CD1c-positive myeloid dendritic cell (primary cell): ENCODE measurements around the gene CYS1.

Experiments
- DNase-seq: peaks from one replicate; pipeline ENCODE4 v3.0.0-alpha.2; 2016; ENCODE audit errors: extremely low spot score

The CYS1 gene

DNA sequence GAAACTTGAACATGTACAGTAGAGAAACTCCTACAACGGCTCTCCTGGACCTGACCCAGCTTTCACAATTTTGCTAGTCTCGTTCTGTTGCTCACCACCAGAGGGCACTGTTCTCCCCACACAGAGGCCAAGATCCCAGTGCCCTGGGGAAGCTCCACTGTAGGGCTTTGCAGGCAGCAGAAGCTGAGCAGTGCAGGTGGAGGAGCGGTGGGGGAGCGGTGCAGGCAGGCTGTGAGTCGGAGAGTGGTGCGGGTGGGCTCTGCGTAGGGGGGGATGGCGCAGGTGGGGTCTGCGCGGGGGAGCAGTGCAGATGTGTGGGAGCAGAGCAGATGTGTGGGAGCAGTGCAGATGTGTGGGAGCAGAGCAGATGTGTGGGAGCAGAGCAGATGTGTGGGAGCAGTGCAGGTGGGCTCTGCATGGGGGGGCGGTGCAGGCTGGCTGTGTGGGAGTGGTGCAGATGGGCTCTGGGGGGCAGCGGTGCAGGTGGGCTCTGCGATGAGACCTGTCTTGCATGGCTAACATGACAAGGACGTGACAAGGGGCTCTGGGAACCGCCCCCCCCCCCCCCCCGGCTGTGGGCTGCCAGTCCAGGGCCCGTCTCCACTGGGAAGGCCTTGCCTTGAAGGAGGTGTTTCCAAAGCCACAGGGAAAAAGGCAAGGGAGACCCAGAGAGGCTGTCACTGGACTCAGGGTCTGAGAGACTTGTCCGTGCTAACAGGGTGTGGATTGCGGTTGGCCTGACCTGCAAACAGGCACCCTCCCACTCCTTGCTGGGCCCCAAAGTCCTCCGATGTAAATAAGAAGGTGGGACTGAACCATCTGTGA, 7.3 kb downstream of the CYS1 start:
- DNase-seq, result peak; percentile 88

GRCh38 chr2:10071595-10071994, 8.6 kb downstream of the CYS1 start:
- no peak for DNase-seq

DNA sequence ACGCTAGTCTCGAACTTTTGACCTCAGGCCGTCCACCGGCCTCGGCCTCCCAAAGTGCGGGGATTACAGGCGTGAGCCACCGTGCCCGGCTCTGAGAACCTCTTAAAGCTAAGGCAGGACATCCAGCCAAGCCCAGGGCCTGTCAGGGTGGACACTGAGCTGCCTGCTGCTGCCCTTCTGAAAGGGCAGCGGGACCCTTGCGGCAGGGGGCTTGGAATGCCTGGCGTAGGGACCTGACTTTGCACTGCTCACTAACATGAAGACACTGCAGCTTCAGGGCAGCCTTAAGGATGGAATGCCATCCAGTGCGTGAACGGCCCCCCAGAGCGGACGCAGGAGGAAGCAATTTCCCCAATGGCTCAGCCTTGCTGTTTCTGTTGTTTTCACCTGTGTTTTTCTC, 9.0 kb downstream of the CYS1 start:
- no peak for DNase-seq

GRCh38 chr2:10067881-10068280, 12.3 kb downstream of the CYS1 start:
- no peak for DNase-seq

- no peak for DNase-seq
Measured at GRCh38 chr2:10067330-10067729, 12.9 kb downstream of the CYS1 start.

DNA sequence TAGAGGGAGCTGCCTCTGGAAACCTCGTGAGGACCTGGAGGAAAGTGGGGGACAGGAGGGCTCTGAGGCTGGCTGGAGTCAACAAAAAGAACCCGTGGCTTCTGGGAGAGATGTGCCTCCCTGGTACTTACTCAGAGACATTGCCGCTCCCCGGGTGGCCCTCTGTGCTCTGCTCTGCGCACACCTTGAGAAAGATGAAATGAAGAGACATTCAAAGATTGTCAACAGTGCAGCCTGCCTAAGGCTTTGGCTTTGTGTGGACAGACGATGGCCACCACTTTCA, 14.5 kb downstream of the CYS1 start:
- no peak for DNase-seq

GRCh38 chr2:10064932-10065772, 15.1 kb downstream of the CYS1 start:
- no peak for DNase-seq

- DNase-seq, result no peak
Measured at GRCh38 chr2:10063566-10063965, 16.6 kb downstream of the CYS1 start.

GRCh38 chr2:10062931-10063365, 17.3 kb downstream of the CYS1 start:
- no peak for DNase-seq

DNA sequence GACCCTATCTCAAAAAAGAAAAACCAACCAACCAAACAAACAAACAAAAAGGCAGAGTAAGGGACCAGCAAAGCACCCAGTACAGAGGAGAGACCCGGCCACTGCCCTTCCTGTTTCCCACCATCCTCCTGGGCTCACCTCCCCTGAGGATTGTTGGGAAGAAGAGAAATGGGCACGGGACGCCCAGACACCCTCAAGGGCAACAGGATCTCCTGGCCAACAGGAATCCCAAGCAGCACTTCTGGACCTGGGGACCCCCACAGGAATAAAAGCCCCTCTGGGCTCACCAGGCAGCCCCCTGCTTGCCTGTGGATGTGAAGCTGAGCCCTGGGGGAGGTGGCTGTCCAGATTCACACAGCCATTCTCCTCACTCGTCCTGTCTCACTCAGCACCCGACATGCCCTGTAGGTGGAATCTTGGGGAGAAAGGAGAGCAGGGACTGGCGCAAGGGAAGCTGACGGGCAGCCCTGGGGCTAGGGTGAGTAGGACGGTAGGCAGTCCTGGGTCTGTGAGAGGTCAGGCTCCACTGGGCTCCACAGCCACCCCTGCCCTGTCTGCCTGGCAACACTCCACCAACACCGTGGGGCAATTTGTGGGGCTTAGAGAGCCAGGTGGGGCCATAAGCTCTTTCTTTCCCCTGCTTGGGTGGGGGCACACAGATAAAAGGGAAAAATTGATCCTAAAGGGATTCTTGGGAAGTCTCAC, 18.8 kb downstream of the CYS1 start:
- no peak for DNase-seq

DNA sequence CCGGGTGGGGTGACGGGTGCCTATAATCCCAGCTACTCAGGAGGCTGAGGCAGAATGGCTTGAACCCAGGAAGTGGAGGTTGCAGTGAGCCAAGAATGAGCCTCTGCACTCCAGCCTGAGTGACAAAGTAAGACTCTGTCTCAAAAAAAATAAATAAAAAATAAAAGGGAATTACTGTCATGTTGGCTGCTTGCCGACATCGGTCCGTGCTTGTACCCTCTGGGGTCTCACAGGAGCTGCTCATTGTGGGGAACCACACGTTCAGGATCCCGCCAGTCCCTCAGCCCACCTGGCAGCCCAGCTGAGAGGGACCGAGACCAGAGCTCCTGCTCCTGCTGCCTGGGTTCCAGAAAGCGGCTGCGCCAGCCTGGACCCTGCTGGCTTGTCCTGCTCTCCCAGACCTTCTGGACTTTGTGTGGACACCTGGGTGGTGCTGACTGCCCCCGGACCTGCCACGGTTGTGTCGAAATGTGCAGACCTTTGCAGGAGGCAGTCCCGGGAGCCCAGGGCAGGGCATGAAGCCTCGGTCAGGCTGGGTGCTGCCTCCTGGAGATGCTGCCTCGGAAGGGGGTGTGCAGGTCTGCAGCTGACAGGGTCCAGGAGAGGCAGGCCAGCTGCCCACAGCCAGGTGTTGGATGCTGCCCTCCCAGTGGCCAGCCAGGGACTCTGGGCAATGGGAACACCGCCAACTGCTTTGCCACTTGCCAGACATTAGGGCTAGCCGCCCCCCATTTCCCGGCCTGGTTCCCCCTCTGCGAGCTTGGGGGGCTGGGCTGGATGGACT, 20.5 kb downstream of the CYS1 start:
- no peak for DNase-seq

- no peak for DNase-seq
Measured at GRCh38 chr2:10059016-10059351, 21.2 kb downstream of the CYS1 start.

DNA sequence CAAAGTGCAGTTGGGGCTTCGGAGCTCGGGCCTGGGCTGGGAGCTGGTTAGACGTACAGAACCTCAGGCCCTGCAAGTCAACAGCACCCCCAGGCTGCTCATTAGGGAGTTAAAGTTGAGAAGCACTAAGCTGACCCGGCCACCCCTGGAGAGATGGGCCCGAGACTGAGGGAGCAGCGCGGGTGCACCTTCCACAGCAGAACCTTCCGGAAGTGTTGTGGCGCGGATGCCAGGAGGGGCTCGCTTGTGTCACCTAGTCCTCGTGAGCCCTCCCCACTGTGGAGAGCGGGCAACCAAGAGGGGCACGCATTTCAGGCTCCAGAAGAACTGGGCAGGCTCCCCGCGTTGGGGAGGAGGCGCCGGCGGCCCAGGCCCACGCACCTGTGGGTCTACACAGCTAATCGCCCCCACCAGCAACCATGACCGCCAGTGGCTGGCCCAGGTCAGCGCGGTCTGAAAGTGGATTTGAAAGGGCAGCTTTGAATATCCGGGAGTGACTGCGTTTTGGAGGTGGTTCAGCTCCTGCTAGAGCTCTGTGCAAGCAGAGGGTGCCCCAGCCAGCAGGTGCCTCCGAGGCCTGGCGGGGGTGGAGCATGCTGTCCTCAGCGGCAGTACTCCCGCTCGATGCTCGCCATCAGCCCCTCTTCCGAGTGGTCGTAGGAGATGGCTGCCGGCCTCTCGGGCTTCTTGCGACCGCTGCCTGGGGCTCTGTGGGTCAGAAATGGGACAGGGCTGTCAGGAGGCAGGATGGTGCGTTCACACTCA, 21.8 kb downstream of the CYS1 start:
- no peak for DNase-seq

DNA sequence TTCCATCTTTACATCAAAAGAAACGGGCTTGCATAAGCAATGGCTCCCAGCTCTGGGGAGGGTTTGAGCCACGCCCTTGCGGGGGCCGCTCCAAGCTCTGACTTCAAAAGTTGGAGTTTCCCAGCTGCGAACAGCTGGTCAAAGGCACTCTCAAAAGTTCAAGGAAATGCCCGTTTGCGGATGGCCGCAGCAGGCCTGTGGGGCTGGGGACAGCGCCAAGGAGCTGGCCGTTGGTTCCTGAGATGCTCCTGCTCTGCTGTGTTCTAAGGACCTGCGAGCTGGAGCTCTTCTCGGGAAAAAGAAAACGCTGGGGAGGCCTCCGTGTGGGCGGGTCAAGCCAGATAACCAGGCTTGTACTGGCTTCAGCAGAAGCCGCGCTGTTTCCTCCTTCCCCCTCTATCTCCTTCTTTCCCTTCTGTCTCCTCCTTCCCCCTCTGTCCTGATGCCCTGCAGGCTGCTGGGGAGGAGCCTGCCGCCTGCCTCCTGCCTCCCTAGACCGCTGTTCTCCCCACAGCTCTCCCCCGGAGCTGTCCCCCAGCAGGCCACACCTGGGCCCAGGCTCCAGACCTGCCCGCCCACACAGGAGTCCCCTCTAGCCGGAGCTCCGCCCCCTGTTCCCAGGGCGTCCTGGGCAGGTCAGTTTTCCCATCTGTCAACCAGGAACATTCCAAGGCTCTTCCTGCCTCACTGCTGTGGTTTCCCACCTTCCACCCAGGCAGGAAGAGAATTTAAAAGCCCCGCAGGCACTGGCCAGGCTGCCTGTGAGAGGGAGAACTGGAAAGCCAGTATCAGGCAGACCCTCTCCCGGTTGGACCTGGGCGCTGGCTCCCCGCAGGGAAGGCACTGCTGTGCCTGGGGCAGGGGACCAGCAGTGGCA, 22.7 kb downstream of the CYS1 start:
- DNase-seq, result peak; percentile 82

- DNase-seq, result no peak
Measured at GRCh38 chr2:10056439-10056838, 23.8 kb downstream of the CYS1 start.

- DNase-seq, result no peak
Measured at GRCh38 chr2:10054976-10055375, 25.2 kb downstream of the CYS1 start.

DNA sequence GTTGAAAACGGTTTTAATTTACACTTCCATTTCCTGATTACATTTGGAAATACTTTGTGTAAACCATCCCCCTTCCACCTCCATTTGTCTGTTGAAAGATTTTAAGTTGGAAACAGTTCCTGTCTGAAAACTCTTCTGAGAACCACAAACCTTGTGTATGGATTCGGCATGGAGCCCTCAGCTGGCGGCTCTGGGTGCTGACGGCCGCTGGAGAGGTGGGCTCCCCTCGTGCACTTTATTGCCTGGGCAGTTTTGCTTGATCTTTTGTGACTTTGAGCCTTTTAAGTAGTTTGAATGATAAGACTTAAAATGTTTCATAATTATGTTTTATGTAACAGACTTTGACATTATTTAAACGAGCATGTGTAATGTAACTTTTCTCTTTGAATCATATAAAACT, 25.8 kb downstream of the CYS1 start:
- no peak for DNase-seq

GRCh38 chr2:10053351-10053750, 26.9 kb downstream of the CYS1 start:
- DNase-seq, result no peak

DNA sequence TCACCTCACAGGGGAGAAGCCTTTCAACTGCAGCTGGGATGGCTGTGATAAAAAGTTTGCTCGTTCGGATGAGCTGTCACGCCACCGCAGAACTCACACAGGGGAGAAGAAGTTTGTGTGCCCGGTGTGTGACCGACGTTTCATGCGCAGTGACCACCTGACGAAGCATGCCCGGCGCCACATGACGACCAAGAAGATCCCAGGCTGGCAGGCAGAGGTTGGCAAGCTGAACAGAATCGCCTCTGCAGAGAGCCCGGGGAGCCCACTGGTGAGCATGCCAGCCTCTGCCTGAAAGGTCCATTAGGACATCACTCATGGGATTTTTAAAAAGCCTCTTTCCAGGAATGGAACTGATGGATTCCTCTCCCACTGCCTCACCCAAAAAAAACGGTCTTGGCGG, 28.0 kb downstream of the CYS1 start:
- DNase-seq, result no peak

- DNase-seq, result peak; percentile 59
Measured at GRCh38 chr2:10048501-10049171, 31.6 kb downstream of the CYS1 start.
